NCI-H748 treated with DMSO at 0.1 percent for 48 hours (cell line): ENCODE data around the gene PAGE4.

Experiments
- DNase-seq: peaks from one replicate; lab custom pipeline; 2025; lab: John Stamatoyannopoulos, UW

The PAGE4 gene

GRCh38 chrX:49876750-49877149 lies 47.6 kb downstream of the PAGE4 start:
- DNase-seq, result peak; percentile 53

- no peak for DNase-seq
Measured at GRCh38 chrX:49877397-49878101, 48.4 kb downstream of the PAGE4 start.

GRCh38 chrX:49878128-49878833 lies 49.2 kb downstream of the PAGE4 start:
- DNase-seq, result no peak

GRCh38 chrX:49878834-49879655 lies 49.9 kb downstream of the PAGE4 start, which contains the start of gene USP27X:
Gene USP27X (plus strand): TSS chrX:49879484. CDS start chrX:49880308, 824 bp downstream.
- DNase-seq, result peak; percentile 53

- DNase-seq, result no peak
Measured at GRCh38 chrX:49879656-49880277, 50.7 kb downstream of the PAGE4 start.

- DNase-seq, result no peak
Measured at GRCh38 chrX:49880668-49881067, 51.6 kb downstream of the PAGE4 start.
